GM21447 (cell line): ENCODE measurements around the gene SAA2.

Experiments used
- ATAC-seq: cut with Tn5 transposase; IDR thresholded peaks from one replicate; pipeline ENCODE4 v1.9.1; 2021; ENCODE audit not compliant: unreplicated experiment

Gene SAA2

DNA sequence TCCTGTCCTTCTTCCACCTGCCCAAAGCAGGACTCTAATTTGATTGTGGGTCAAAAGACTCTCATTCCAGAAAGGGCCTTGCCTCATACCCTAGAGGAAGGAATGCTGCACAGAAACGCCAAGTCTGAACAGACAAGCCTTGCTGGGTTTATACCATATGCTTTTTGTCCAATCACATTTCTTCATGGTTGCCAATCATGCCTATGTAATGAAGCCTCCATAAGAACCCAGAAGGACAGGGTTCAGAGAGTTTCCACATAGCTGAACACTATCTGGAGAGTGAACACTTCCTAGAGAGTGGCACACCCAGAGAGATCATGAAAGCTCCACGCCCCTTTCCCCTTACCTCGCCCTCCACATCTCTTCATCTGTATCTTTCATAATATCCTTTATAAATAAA lies 4.8 kb upstream of the SAA2 start:
- no peak for ATAC-seq

DNA sequence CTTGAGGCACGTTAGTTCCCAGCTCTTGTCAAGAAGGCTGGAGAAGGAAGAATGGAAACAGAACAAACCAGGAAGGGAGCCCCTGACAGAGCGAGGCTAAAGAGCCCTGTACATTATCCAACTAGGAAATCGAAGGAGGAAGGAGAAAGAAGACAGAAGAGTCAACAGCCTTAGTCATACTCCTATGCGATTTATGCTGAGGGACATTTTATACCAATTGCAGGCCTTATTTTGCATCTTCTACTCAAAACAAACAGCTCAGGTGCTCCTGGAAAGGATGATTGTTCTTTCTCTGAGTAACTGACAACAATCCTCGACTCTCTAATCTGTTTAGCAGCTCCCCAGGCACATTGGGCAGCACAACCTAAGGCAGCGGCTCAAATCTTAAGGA lies 1.3 kb downstream of the SAA2 start:
- ATAC-seq, result peak; percentile 4

DNA sequence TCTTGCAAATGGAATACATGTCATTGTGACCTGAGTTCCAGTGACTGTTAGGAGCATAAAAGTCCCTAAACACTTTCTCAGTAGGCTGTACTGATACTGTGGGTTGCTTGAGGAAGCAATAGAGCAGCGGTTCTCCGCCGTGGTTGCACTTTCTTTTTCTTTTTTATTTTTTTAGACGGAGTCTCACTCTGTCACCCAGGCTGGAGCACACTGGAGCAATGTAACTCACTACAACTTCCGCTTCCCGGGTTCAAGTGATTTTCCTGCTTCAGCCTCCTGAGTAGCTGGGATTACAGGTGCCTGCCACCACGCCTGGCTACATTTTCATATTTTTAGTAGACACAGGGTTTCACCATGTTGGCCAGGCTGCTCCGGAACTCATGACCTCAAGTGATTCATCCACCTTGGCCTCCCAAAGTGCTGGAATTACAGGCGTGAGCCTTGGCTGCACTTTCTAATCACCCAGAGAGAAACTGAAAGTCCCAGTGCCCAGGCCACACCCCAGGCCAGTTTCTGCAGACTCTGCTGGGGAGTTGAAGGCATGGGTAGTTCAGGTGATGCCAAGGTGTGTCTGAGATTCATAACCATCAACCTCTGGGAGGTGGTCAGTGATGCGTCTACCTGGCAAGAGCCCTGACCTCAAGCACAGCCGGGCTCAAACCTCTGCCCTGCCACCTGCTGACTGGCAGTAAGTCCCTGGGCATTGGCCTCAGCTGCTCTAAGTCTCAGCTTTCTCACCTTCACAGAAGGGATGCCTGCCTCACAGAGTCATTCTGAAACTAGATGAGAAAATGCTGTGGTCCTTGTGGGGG lies 1.9 kb downstream of the SAA2 start:
- ATAC-seq, result peak; percentile 80

DNA sequence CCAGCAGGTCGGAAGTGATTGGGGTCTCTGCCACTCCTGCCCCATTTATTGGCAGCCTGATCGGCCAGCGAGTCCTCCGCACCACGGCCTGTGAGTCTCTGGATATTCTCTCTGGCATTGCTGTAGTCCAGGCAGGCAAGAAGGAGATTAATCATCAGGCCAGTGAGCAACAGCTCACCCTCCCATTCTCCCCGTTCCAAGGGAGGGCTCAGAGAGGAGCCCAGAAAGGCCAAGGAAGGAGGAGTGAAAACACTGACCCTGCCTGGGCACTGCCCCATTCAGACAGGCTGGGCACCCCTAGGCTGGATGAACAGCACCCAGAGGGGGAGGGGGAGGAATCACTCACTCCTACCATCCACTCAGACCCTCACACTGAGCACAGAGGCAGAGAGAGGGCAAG lies 3.1 kb downstream of the SAA2 start:
- ATAC-seq, result no peak

DNA sequence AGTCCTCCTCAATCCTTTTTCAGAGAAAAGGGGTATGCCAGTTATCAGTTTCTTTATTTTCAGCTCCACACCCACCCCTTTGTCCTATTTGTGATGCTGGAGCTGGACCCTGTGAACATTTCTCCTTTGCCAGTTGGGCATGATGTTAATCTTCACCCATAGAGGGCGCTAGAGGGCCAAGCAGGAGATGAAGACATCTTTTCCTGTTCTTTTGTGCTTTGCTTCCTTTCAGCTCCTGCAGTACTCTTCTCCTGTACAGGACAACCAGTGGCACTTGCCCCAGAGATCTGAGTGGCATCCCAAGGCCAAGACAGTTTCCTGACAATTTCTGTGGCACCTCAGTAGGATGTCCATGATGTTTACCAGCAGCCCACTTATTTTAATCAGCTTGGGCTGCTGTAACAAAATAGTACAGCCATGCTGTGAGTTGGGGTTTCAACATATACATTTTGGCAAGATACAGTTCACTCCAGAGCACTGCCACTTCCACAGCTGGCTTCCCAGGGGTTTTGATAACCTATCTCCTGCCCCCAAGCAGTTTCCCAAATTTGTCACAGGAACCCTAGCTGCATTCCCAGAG lies 4.6 kb downstream of the SAA2 start:
- no peak for ATAC-seq

DNA sequence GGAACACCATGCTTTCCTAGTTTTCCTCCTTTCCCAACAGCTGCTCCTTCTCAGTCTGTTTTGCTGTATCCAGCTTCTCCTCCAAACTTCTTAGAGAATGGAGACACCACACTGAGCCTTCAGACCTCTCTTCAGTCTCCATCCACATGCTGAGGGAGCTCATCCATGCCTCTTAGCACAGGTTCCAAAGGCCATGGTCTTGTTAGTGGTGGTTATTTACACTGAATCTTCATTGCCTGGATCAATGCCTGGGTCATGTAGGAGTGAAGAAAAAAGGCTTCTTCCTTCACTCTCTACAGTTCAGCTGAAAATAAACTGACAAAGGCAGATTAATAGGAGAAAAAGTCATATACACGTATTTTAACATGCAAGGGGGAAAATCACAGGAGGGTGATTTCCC lies 8.8 kb downstream of the SAA2 start:
- no peak for ATAC-seq

DNA sequence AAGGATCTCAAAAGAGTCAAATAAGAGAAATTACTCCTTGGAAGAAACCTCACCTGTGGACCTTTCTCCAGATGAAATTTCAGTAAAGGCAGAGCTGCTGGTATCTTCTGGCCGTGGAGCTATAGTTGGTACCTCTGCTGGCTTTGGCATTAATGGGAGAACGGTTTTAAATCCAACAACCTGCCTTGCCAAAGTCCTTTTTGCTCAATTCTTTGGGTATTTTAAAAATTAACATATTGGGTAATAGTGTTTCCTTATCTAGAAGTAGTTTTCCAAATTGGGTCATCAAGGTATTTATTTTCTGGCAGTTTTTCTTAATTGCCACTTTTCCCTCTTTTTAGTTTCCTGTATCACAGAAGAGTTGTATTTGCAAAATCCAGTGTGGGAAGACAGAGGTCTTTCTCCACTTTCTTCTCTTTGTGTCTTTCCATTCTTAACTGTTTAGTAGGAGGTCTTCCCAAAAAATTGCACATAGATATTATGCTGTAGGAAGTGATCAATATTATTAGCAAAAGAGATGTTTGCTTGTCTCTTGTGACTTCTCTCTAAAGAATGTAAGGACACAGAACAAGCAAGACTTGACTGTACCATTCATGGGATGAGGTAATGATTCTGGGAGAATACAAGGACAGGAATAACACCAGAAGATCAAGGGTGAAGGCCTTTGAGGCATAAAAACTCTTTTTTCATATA lies 11.7 kb downstream of the SAA2 start, which contains the start of gene SAA4:
SAA4 (minus strand) TSS at position 139 of the 693 bp plus-strand sequence. CDS start 876 bp downstream, outside the sequence.
- ATAC-seq, result no peak

DNA sequence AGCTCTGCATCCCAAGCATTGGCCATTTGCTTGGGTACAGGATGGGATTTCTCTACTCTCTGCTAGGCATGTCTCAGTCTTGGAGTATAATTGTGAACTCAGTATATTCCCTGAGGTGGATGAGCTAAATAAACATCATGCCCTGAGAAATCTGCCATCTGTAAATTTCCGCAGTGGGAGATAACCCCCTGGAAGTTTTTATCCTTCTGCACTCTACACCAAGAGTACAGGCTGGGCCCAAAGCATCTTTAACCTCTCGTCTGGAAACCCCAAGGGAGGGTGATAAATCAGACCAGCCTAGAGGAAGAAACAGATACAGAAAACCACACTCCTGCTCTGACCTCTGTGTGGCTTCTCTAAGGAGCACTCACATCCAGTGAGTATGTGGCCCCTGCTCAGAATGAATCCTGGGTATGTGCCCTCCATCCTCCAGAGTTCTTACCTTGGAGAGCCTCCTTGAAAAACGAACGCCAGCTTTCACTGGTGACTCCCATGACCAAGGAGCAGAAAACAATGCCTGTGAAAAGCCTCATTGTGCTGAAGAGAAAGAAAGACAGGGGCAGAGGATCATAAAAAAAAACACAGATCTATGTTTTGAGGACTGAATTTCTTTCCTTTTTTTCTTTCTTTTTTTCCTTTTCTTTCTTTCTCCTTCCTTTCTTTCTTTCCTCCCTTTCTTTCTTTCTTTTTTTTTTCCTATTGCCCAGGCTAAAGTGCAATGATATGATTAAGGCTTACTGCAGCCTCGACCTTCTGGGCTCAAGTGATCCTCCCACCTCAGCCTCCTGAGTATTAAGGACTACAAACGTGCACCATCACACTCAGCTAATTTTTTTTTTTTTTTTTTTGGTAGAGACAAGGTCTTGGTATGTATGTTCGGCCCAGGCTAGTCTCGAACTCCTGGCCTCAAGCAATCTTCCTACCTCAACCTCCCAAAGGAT lies 12.8 kb downstream of the SAA2 start:
- no peak for ATAC-seq

DNA sequence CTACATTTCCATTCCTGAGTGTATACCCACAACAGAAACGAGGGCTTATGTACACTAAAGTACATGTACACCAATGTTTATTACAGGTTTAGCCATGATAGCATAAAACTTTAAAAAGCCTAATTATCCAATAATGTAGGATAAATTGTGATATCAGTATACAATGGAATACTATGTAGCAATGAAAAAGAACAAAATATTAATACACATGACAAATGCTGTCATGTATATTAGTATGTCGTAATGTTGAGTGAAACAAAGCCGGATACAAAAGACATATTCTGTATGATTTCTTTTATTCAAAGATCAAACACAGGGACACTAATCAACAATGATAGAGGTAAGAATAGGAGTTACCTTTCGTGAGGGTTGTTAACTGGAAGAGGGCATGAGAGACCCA lies 14.6 kb downstream of the SAA2 start:
- no peak for ATAC-seq

DNA sequence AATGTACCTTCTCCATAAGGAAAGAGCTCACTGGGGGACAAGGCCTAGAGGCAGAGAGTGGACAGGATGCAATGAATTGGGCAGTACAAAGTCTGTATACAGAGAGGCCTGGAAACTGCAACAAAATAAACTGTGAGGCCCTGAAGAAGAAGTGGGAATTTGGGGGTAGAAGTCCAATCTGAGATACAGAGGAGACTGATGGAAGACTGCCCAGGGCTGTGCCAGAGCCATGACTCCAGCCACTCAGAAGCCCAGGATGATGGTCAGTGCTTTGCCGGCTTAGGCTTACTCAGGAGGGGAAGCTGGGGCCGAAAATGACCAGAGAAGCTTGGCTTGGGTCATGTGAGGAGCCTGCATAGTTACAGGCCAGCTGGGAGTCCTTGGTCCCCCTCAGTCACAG lies 17.6 kb downstream of the SAA2 start:
- ATAC-seq, result no peak

DNA sequence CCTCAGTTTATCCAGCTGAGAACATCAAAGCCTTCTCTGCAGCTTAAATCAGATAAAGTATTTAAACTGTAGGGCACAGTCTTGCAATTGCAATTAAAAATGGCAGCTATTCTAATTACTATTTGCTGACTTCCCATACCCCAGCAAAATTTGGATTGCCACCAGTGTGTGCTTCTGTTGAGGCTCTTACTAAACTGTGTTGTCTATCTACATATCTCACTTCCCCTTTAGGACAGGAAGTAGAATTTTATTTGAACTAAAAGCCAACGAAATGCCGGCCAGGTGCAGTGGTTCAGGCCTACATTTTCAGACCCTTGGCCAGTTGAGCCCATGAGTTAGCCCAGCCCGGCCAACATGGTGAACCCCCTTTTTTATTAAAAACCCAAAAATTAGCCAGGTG lies 19.0 kb downstream of the SAA2 start:
- peak; percentile 97 for ATAC-seq

DNA sequence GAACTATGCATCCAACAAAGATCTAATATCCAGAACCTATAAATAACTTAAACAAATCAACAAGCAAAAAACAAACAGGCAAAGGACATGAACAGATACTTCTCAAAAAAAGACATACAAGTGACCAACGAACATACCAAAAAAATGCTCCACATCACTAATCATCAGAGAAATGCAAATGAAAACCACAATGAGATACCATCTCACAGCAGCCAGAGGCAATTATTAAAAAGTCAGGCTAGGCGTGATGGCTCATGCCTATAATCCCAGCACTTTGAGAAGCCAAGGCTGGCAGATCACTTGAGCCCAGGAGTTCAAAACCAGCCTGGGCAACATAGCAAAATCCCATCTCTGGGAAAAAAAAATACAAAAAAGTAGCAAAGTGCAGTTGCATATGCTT lies 22.6 kb downstream of the SAA2 start:
- ATAC-seq, result no peak

DNA sequence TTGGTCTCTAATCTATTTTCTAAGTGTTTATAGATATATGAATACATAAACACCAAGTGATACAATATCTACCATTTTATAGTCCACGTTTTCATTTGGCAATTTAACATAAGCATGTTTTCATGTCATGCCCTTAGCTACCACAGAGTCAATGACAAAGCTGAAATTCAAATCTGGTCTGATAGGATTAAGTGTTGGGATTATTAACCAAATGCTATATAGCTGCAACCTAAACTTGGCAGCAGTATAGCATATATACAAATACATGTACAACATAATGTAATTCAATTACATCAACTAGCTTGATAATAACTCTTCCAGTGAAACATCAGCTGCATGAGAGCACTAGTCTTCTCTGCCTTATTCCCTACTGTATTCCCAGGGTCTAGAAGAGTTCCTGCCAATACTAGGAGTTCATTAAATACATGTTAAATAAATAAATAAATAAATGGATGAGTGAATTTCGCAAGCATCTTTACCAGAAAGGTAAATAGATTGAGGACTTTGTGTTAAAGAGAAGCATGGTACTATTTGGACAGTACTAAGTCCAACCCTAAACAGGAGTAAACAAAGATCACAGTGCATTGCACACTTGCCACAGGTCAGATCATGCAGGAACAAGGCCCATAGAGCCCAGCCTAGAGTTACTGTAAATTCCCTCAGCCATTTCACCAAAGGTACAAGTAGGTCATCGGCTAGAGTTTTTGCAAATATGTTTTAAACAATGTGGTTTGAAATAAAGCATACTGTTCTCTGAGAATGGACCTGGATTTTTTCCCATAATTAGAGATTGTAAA lies 24.7 kb downstream of the SAA2 start:
- no peak for ATAC-seq

DNA sequence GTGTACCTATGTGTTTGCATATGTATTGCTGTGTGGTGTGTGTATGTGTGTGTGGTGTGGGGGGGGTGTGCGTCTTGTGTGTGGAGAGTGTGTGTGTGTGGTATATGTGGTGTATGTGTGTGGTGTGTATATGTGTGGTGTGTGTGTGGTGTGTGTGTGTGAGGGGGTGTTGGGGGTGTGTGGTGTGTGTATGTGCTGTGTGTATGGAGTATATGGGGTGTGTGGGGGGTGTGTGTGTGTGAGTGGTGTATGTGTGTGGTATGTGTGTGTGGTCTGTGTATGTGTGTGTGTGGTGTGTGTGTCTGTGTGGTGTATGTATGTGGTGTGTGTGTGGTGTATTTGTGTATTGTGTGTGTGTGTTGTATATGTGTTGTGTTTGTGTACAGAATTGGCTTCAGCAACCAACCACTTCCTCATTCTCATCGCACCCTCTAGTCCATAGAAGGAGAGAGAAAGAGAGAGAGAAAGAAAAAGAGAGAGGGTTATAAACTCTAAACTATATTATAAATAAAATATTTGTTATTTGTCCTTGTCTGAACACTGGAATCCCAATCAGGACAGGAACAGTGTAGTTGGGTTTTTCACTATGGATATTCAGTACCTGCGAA lies 25.6 kb downstream of the SAA2 start:
- no peak for ATAC-seq

DNA sequence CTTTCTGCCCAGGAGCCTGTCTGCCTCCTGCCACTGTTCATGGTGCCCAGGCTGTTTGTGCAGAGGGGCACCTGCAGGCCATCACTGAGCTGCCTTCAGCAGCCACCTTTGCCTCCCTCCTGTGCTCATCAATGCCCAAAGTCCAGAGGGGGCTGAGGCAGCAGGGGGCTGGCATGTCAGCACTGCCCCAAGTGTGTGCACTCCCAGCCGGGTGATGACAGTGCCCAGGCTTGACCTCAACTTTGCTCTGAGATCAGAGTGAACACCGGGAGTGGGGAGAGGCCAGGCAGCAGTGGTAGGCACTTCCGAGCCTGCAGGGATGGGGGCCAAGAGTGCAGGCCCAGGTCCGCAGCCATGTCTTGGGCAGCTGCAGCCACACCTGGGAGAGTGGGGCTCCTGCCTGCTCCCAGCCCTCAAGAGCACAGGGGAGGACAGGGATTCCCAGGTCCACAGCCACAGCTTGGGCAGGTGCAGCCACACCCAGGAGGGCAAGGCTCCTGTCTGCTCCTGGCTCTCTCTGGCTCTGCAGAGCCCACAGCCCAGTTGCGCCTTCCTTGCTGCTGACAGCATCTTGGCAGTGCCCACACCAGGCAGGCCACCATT lies 27.1 kb downstream of the SAA2 start:
- no peak for ATAC-seq

DNA sequence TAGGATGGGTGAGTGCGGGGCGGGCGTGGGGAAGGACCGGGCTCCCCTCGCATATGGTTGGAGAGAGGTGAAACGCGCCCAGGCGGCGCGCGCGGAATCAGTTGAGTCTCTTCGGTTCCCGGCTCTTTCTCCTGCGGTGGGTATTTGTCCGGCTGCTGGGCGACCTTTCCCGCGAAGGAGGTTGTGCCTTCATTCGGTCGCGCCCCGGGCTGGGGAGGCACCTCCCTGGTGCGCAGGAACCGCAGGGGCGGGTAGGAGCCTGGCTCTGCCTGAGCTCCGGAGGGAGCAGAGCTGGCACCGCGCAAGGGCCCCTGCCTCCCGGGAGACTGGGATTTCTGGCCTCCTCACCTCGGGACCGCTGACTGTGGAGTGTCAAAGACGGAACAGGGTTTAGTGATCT lies 39.4 kb downstream of the SAA2 start:
- no peak for ATAC-seq

DNA sequence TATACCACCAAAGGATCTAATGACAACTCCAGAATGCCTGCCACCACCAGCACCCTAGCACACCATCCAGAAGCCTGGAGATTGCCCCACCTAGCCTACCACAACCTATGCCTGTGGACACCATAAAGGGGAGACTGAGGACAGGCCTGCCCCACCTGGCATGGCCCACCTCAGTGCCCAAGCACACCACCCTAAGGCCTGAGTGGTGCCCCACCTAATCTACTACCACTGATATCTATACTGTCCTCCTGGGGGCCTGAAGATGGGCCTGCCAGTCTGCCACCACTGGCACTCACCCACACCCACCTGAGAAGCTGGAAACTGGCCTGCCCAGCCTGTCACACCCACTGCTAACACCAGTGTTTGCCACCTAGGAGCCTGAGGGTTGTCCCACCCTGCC lies 43.7 kb downstream of the SAA2 start:
- no peak for ATAC-seq

DNA sequence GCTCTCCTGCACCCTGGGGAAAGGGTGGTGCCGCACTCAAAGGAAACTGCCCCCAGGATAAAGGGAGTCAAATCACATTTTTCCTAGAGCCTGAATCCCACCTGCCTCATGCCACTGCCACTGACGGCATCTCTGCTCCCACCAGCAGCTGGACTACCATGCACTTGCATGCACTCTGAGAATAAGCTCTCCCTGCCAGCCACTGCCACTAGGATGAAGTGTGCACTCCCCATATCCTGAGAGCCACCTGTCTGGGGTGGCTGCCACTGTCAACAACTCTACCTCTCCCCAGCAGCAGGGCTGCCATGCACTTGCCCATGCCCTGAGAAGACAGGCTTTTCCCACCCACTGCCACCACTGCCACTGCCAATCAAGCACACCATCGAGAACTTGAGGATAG lies 44.2 kb downstream of the SAA2 start:
- ATAC-seq, result no peak

DNA sequence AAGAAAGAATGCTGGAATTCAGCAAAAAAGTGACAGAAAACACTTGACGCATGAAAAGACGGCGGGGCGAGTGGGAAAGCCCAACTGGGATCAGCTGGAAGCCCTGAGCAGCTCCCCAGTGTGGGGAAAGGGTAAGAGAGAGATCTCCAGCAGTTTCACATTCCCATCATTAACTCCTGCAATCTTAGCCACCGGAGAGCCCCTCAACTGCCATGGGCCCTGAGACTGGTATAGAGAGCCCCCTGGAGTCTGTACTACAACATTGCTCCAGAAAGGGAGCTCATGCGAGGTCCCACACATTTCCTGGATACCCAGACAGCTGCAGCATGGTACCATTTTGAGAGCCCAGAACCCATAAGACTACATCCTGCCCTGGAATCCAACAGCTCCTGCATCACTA lies 44.7 kb downstream of the SAA2 start:
- peak; percentile 58 for ATAC-seq
